ENCODE results near the gene INTS14.

GRCh38 chr15:65558997-65559760 is 51.8 kb downstream of the INTS14 start:
- TF ChIP-seq CTCF (IDR thresholded peaks at IDR 0.05; ENCODE audit: control extremely low read depth in 1 of 3, insufficient read depth in 1 of 3, low read depth in 1 of 3, low read length in 3 of 3) (no peak), CREB1 (IDR thresholded peaks at IDR 0.05) (no peak), TCF12 (IDR thresholded peaks at IDR 0.05; ENCODE audit: low read depth, low read length) (no peak), POLR2A (IDR thresholded peaks at IDR 0.05; ENCODE audit: control extremely low read depth in 1 of 2, low read depth in 2 of 2, low read length in 2 of 2) (no peak)
